Embryonic facial prominence (tissue), 1 donor: ENCODE measurements around the gene VTCN1.
"Not testable (repeated sequence)": the region's sequence is repeated elsewhere in the genome, so short reads cannot be mapped to it uniquely, and the experiment has no call there.

Experiments
- DNase-seq: peaks from one replicate; pipeline ENCODE4 v3.0.0-alpha.2; 2016; ENCODE audit errors: extremely low spot score

Gene VTCN1

GRCh38 chr1:117166076-117166475 is 44.7 kb downstream of the VTCN1 start:
- DNase-seq, result no peak

GRCh38 chr1:117164209-117164608 is 46.5 kb downstream of the VTCN1 start:
- DNase-seq, result no peak

DNA sequence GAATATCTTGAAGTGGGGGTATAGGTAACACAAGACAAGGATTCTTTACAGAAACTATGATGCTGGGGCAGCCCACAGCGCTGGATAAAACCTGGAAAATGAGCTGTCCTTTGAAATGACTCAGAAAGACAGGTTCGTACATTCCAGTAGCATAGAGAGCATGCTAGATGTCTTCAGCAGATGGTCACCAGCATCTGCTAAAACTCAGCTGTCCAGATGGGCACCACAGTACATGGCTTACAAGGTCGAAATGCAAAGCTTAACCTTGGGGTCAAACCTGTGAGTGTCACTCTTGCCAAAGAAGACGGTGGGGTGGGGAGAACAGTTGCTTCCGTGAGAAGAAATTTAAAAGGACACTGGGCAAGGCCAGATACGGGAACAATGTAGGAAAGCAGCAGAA is 47.9 kb downstream of the VTCN1 start:
- no peak for DNase-seq

- DNase-seq, result no peak
These were observed 48.8 kb downstream of the VTCN1 start for GRCh38 chr1:117161887-117162286.

DNA sequence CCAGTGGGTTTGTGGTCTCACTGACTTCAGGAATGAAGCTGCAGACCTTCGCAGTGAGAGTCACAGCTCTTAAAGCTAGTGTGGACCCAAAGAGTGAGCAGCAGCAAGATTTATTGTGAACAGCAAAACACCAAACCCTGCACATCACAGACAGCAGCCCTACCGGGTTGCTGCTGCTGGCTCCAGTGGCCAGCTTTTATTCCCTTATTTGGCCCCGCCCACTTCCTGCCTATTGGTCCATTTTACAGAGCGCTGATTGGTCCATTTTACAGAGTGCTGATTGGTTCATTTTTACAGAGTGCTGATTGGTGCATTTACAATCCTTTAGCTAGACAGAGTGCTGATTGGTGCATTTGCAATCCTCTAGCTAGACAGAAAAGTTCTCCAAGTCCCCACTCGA is 59.4 kb downstream of the VTCN1 start:
- DNase-seq, result not testable (repeated sequence)

DNA sequence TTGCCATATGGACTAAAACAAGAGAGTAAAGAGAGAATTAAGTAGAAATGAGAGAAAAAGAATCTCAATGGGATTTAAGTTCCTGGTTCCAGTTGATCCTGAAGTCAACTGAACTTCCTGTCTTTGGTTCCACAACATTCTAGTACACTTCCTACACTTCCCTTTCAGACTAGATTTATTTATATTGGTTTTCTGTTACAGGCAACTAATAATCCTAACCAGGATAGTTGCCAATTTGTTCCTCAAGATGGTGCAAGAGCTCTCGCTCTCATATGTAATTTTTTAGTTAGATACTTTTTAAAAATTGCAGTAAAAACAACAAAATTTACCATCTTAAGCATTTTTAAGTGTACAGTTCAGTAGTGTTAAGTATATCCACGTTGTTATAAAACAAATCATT is 60.4 kb downstream of the VTCN1 start:
- DNase-seq, result no peak

DNA sequence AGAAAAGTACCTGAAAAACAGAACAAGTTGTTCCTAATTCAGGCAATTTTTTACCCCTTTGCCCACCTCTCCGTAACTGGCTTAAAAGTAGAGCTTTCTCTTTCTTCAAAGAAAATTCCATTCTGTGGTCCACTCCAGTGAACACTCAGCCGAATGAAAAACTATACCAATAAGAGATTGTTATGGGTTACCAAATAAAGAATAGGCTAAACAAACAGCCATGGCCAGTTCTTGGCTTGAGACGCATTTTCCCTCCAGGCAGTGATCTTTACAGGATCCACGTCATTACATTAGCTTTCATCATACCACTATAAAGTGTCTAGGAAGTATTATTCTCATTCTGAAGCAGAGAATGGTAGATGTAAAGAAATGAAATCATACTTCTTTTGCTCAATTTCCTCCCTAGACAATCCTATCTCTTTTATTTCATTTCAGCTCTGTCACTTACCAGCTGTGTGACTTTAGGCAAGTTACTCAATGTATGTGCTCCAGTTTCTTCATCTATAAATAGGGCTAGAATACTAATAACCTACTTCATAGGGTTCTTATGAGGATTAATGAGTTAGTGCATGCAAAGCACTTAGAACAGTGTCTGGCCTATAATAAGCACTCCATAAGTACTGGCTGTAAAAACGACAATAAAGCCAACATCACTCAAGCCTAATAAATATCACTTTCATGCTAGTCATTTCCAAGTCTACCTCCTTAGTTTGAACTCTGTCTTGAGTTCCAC is 62.7 kb downstream of the VTCN1 start:
- DNase-seq, result no peak

GRCh38 chr1:117147341-117147831 is 63.3 kb downstream of the VTCN1 start:
- no peak for DNase-seq

- DNase-seq, result no peak
These were observed 64.0 kb downstream of the VTCN1 start for GRCh38 chr1:117146575-117147340.

DNA sequence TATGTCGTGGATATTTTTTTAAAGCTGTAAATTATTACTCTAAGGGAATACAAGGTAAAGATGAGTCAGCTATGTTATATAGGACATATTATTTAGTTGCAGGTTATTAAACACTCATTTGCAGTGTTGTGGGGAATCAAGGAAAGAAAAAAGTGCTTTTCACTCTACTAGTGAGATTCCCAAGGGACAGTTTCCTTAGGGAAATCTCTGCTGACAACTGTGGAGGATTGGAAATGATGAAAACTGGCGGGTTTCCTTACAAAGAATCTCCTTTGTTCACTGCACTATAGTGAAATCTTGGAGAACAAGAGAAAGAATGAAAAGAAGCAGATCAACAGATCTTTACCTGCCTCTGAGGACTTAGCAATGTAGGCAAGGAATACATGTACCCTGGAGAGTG is 64.7 kb downstream of the VTCN1 start:
- DNase-seq, result no peak

DNA sequence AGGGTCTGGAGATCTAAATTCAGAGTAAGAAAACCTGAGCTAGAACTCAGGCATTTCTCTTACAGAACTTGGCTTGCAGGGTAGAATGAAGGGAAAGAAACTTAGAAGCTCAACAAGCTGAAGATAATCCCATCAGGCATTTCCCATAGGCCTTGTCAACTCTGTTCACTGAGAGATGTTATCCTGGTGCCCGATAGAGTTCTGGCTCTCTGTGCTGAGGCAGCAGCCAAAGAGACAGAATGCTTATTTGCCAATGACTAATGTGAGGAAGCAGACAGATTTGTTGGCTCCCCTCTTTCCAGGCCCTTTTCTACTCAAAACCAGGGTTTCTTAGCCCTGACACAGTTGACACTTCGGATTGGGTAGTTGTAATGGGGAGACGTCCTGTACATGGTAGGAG is 66.9 kb downstream of the VTCN1 start:
- no peak for DNase-seq

DNA sequence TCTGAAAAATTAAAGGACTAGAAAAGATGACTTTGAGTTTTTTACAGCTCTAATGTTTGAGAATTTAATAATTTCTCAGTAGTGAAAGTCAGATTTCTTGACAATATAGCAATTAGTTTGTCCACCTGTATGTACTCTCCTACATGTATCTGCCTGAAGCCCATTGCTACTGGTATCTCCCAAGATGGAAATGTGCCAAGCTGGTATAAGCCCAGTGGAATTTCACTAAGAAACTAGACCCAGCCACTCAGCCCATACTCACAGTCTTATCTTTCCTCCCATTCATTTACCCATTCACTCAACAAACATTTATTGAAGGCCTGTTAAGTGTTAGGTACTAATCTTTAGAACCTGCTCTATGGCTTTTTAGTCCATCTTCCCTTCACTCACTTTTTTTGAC is 67.6 kb downstream of the VTCN1 start:
- DNase-seq, result no peak

DNA sequence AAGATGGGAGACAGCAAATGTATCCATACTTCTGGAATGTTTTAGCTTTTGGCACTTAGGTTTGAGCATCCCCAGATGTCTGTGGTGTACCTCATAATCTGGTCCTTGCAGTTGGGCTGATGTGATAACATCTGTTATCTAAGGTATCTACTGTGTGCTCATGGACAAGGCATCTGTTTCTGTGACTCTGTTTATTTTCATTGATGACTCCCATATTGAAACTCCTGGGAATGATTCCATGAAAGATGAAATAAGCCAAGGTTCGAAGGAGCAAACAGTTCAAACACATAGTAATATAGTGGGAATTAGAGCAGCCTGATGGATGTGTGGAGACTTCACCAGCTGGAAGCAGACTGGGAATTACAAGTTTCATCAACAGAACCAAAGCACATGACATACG is 68.5 kb downstream of the VTCN1 start:
- DNase-seq, result no peak

DNA sequence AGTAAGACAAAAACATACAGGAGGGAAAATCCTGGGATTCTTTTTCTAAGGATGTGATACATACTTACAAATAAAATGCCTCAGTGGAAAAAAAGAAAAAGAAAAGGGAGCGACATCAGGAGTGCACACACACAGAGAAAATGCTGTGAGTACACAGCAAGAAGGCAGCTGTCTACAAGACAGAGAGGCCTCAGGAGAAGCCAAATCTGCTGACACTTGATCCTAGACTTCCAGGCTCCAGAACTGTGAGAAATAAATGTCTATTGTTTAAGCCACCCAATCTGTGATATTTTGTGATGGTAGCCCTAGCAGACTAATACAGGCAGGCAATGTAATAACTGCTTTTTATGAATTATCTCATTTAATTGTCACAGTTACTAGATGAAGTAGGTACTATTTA is 72.2 kb downstream of the VTCN1 start:
- no peak for DNase-seq

GRCh38 chr1:117138106-117138505 is 72.6 kb downstream of the VTCN1 start:
- DNase-seq, result no peak

DNA sequence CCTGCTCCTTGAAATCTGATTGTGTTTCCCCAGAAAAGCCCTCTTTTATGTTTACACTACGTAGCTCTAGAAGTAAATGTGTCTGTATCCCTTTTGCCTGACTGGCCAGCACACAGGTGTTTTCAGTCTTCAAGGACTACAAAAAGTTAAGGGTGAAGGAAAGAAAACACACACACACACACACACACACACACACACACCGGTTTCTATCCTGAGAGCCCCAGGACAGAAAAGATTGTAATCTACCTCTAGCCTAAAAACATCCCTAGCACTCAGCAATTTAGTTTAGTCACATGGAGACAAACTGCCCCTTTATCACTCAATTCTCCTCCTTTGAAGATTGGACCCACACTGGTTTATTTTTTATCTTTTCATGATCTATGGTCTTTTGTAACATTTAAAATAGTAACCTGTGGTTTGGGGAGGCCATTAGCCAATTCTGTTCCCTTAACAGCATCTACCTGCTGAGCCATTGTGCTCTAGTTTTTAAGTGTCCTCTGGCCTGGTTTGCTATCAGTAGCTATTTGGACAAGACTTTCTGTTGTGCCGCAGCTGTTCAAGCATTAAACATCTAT is 73.4 kb downstream of the VTCN1 start:
- DNase-seq, result no peak

DNA sequence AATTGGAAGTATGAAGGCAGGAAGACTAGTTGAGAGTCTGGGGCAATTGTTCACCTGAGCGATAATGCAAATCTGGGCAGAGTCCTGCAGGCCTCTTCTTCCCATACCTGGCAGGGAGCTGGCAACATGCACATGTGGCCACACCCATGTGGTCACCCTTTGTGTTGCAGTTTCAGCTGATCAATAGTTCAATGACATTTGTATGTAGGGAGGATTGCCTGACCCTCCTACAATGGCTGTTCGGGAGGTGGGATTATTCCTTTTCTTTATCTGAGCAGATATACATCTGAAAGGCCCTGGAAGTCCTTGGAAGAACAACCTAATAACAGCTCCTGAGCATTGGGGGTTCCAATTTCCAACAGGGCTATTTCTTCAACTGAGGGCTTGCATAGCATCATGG is 74.0 kb downstream of the VTCN1 start:
- DNase-seq, result no peak

DNA sequence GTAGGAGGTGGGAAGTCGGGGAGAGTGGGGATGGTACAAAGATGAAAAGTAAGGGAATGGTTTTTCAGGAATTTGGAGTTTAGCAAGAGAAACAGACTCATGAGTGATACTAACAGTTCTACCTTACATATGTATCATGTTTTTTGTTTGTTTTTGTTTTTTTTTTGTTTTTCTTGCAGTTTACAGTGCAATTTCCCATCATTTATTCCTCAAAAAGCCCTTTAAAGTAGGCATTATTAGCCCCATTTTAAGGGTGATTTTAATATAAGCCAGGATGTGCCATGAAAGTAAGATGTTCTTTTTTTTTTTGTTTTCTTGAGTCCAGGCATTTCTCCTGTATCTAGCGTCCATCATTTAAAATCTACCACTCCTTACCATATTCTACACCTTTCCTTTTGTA is 75.4 kb downstream of the VTCN1 start:
- DNase-seq, result no peak

DNA sequence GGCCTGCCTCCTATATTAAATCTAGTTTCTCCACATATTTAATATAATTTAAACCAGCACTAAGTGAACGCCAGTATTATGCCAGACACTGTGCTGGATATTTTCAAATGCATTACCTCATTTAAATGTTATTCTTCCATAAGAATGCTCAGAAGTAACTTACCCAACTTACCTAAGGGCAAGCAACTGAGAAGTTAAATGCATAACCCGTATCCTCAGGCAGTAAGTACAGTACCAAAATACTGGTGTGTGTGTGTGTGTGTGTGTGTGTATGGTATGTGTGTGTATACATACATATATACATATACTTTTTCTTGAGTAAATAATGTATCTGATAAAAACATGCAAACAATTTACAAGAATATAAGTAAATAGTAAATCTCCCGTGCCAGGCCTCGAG is 80.2 kb downstream of the VTCN1 start:
- no peak for DNase-seq

DNA sequence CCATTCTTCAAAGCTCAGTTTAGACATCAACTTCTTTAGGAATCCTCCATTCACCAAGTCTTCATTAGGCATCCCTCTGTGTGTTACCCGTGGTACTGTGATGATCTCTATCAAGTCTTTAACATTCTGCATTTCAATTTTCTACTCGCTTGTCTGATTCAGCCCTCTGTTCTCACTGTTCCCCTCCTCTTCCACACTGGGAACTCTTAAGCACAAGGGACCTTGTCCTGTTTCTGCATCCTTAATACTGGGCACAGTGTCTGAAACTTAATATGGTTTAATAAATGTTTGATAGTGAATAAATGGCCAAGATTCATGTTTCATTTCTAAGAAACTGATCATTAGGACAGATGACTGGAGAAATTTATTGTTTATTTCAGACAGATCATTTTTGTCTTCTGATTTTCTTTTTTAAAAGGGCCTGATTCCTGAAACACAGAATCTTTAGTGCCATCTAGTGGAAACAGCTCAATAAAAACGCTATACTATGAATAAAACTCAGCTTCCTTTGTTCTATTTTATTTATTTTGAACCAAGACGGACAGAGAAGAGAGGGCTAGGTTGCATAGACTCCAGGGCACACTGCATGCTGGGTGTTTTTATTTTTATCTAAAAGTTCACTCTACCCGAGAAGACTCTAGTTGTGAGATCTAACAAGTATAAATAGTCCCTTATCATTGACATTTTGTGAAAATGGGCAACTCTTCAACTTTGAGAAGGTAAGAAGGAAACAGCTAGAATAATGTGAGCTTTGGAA is 82.2 kb downstream of the VTCN1 start:
- DNase-seq, result peak; percentile 56

- no peak for DNase-seq
These were observed 82.9 kb downstream of the VTCN1 start for GRCh38 chr1:117127795-117128194.

- no peak for DNase-seq
These were observed 86.1 kb downstream of the VTCN1 start for GRCh38 chr1:117124661-117125060.
